DOHH2 (cell line): ENCODE results near the gene SLC25A25.

ENCODE experiments used
- H3F3A ChIP-seq: fragments of 200-600 bp; sonication (generic), shearing (Covaris generic); 2 replicates; pipeline ENCODE4 v1.6.0; 2016; ENCODE audit warnings: antibody characterized with exemption, mild to moderate bottlenecking; ENCODE audit not compliant: control insufficient read depth, insufficient read depth
- H3K27ac ChIP-seq: fragments of 200-600 bp; sonication (generic); 2 replicates; pipeline ENCODE4 v1.5.1; 2014; ENCODE audit warnings: low read depth, mild to moderate bottlenecking, low read length, moderate library complexity
- H3K27me3 ChIP-seq: fragments of 200-600 bp; sonication (generic); 2 replicates; pipeline ENCODE4 v1.6.1; 2014; ENCODE audit warnings: mild to moderate bottlenecking, low read length, mixed read lengths; ENCODE audit not compliant: control insufficient read depth
- H3K36me3 ChIP-seq: fragments of 200-600 bp; sonication (generic); 2 replicates; pipeline ENCODE4 v1.6.1; 2014; ENCODE audit warnings: mild to moderate bottlenecking, low read length, moderate library complexity, mixed read lengths; ENCODE audit not compliant: control insufficient read depth
- H3K4me1 ChIP-seq: fragments of 200-600 bp; sonication (generic); 2 replicates; pipeline ENCODE4 v1.6.1; 2014; ENCODE audit warnings: mild to moderate bottlenecking, low read length, mixed read lengths; ENCODE audit not compliant: control insufficient read depth
- H3K4me2 ChIP-seq: fragments of 200-600 bp; sonication (generic); 2 replicates; pipeline ENCODE4 v1.6.0; 2014; ENCODE audit warnings: mild to moderate bottlenecking, low read length, moderate library complexity
- H3K4me3 ChIP-seq: fragments of 200-600 bp; sonication (generic); 2 replicates; pipeline ENCODE4 v1.5.1; 2014; ENCODE audit warnings: mild to moderate bottlenecking, low read length, mixed read lengths
- H3K79me2 ChIP-seq: fragments of 200-600 bp; sonication (generic); 2 replicates; pipeline ENCODE4 v1.6.1; 2014; ENCODE audit warnings: mild to moderate bottlenecking, low read length, mixed read lengths; ENCODE audit not compliant: control insufficient read depth
- H3K9me2 ChIP-seq: fragments of 200-600 bp; sonication (generic); replicated peaks from 2 replicates; pipeline ENCODE4 v1.6.1; 2014; ENCODE audit warnings: mild to moderate bottlenecking, low read length, mixed read lengths; ENCODE audit not compliant: control insufficient read depth
- H3K9me3 ChIP-seq: fragments of 200-600 bp; sonication (generic); 2 replicates; pipeline ENCODE4 v1.6.1; 2014; ENCODE audit warnings: antibody characterized with exemption, low read length, mixed read lengths; ENCODE audit not compliant: control insufficient read depth, insufficient read depth
- H4K20me1 ChIP-seq: fragments of 200-600 bp; sonication (generic); 2 replicates; pipeline ENCODE4 v1.6.0; 2014; ENCODE audit warnings: low read depth, mild to moderate bottlenecking, antibody characterized with exemption, low read length, moderate library complexity; ENCODE audit not compliant: control insufficient read depth, insufficient read depth
- CTCF ChIP-seq: fragments of 200-600 bp; sonication (generic); IDR thresholded peaks from one replicate; pipeline ENCODE4 v1.5.1; 2014; ENCODE audit warnings: antibody characterized with exemption, mild to moderate bottlenecking, low read depth, low read length; ENCODE audit not compliant: poor library complexity, severe bottlenecking
- EZH2phosphoT487 ChIP-seq: fragments of 200-600 bp; sonication (generic); IDR thresholded peaks from 2 replicates; pipeline ENCODE4 v1.6.1; 2017; ENCODE audit warnings: borderline replicate concordance, mild to moderate bottlenecking, antibody characterized with exemption, low read length, moderate library complexity, mixed read lengths

SLC25A25 gene

DNA sequence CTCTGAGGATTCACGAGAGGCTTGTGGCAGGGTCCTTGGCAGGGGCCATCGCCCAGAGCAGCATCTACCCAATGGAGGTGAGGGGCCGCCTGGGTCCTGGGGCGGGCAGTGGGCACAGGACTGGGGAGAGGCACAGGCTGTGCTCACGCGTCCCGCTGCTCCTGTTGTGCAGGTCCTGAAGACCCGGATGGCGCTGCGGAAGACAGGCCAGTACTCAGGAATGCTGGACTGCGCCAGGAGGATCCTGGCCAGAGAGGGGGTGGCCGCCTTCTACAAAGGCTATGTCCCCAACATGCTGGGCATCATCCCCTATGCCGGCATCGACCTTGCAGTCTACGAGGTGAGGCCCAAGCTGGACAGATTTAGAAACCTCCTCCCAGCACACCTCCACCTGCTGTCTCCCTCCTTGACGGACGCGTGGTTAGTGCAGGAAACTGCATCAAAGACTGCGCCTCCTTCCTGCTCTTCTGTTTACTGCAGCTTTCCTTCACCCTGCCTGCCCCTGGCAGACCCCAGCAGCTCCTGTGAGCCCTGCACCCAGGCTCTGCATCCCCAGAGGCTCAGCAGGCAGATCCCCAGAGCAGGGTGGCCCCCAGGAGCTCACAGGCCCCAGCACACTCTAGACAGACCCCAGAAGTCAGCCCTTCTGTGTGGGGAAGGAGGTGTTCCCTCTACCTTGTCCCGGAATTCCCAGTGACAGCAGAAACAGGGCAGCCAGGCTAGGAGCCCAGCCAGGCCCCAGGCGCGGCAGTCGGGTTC lies 38.3 kb downstream of the SLC25A25 start:
- H3K9me2 ChIP-seq: no peaks in the 10 kb centered on the region
- no peaks in the 10 kb centered on the region for H3K79me2 ChIP-seq
- H3K36me3 ChIP-seq: peaks cover 68% of the 10 kb centered on the region
- H3K4me3 ChIP-seq: no peak overlapping the region
- 0 out of 2 replicates have a peak, but pooled peaks cover 3% of the 10 kb centered on the region for H3F3A ChIP-seq
- no peak overlapping the region for H3K4me2 ChIP-seq
- H3K9me3 ChIP-seq: no peaks in the 10 kb centered on the region
- no peak overlapping the region for H3K27ac ChIP-seq
- no peaks in the 10 kb centered on the region for H4K20me1 ChIP-seq
- no peaks in the 10 kb centered on the region for H3K4me1 ChIP-seq
- TF ChIP-seq CTCF (no peak), EZH2phosphoT487 (no peak)
- H3K27me3 ChIP-seq: no peaks in the 10 kb centered on the region

- no peaks in the 10 kb centered on the region for H3K27me3 ChIP-seq
- H3K79me2 ChIP-seq: no peaks in the 10 kb centered on the region
- no peaks in the 10 kb centered on the region for H3K9me2 ChIP-seq
- no peaks in the 10 kb centered on the region for H4K20me1 ChIP-seq
- 0 out of 2 replicates have a peak, but pooled peaks cover 3% of the 10 kb centered on the region for H3F3A ChIP-seq
- H3K4me2 ChIP-seq: no peak overlapping the region
- TF ChIP-seq EZH2phosphoT487 (no peak), CTCF (no peak)
- H3K9me3 ChIP-seq: no peaks in the 10 kb centered on the region
- H3K27ac ChIP-seq: no peak overlapping the region
- no peaks in the 10 kb centered on the region for H3K4me1 ChIP-seq
- H3K36me3 ChIP-seq: peaks cover 67% of the 10 kb centered on the region
- H3K4me3 ChIP-seq: no peak overlapping the region
These were observed 39.0 kb downstream of the SLC25A25 start for GRCh38 chr9:128106940-128107467.

DNA sequence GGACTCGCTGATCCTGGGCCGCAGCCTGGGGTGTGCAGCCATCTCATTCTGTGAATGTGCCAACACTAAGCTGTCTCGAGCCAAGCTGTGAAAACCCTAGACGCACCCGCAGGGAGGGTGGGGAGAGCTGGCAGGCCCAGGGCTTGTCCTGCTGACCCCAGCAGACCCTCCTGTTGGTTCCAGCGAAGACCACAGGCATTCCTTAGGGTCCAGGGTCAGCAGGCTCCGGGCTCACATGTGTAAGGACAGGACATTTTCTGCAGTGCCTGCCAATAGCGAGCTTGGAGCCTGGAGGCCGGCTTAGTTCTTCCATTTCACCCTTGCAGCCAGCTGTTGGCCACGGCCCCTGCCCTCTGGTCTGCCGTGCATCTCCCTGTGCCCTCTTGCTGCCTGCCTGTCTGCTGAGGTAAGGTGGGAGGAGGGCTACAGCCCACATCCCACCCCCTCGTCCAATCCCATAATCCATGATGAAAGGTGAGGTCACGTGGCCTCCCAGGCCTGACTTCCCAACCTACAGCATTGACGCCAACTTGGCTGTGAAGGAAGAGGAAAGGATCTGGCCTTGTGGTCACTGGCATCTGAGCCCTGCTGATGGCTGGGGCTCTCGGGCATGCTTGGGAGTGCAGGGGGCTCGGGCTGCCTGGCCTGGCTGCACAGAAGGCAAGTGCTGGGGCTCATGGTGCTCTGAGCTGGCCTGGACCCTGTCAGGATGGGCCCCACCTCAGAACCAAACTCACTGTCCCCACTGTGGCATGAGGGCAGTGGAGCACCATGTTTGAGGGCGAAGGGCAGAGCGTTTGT lies 39.6 kb downstream of the SLC25A25 start:
- Histone ChIP-seq H3K27ac (no peak overlapping the region), H3K27me3 (no peaks in the 10 kb centered on the region), H3K4me2 (no peak overlapping the region), H3K4me3 (no peak overlapping the region), H3K79me2 (no peaks in the 10 kb centered on the region), H4K20me1 (no peaks in the 10 kb centered on the region), H3K9me2 (no peaks in the 10 kb centered on the region), H3K4me1 (no peaks in the 10 kb centered on the region), H3F3A (0 out of 2 replicates have a peak, but pooled peaks cover 3% of the 10 kb centered on the region), H3K9me3 (no peaks in the 10 kb centered on the region), H3K36me3 (peaks cover 63% of the 10 kb centered on the region)
- TF ChIP-seq CTCF: no peak
- TF ChIP-seq EZH2phosphoT487: no peak
